ENCODE results near the gene RBFOX1.

DNA sequence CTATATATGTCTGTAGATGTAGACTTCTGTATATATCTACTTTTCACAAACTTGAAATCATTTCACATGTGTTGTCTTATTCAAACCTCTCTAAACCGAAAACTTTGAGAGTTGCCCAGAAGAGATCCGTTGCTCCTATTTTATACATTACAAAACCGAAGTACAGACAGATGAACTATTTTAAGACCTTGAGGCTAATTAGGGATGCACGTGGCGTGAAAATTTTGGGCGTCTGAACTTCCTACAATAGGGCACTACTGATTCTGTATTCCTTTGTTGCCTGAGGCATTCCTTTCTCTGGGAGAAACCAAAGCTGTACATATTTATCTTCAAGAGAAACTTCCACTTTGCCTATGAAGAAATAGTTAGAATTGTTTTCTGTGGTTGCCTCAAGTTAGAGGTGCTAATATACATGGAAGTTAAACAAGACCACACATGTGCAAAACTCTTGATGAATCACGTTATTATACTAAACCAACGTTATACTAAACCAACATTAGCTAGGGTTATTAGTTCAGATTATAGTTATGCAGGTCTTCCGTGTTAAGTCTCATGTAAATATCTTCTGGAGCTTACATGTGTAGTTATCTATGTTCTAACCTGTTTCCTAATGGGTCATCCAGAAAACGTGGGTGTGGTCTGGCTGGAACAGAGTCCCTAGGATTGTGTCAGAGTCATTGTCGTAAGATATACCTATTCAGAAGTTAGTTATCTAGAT, 111.2 kb downstream of the RBFOX1 start:
- TF ChIP-seq, protein P1, sequence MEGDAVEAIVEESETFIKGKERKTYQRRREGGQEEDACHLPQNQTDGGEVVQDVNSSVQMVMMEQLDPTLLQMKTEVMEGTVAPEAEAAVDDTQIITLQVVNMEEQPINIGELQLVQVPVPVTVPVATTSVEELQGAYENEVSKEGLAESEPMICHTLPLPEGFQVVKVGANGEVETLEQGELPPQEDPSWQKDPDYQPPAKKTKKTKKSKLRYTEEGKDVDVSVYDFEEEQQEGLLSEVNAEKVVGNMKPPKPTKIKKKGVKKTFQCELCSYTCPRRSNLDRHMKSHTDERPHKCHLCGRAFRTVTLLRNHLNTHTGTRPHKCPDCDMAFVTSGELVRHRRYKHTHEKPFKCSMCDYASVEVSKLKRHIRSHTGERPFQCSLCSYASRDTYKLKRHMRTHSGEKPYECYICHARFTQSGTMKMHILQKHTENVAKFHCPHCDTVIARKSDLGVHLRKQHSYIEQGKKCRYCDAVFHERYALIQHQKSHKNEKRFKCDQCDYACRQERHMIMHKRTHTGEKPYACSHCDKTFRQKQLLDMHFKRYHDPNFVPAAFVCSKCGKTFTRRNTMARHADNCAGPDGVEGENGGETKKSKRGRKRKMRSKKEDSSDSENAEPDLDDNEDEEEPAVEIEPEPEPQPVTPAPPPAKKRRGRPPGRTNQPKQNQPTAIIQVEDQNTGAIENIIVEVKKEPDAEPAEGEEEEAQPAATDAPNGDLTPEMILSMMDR (IDR thresholded peaks at IDR 0.05): no peak
- TF ChIP-seq POLR2A (IDR thresholded peaks at IDR 0.05): no peak

Measured in heart left ventricle (tissue), 13 donors.